GM11168 (cell line): ENCODE data around the gene PARM1.

ENCODE experiments used
- in situ Hi-C: fragments of 300-500 bp; cut with MboI; formaldehyde crosslinking; loops from one replicate; pipeline ENCODE4 v1.12.0; 2022; ENCODE audit warnings: low sequenced_read_pairs; ENCODE audit not compliant: unreplicated experiment

Gene PARM1

GRCh38 chr4:74932832-74933561 is at the start of gene PARM1:
TSS of gene PARM1 (plus strand) at chr4:74933116. CDS start at chr4:74933328, 212 bp downstream.
- in situ Hi-C loops, result loop anchor here (25.0 kb wide), 1 partner anchor 179 kb away; no protein-coding TSS in a partner anchor

- in situ Hi-C loops, result no loop called here
These were observed 48.6 kb upstream of the PARM1 start for GRCh38 chr4:74884266-74884665.

GRCh38 chr4:74886484-74886883 is 46.4 kb upstream of the PARM1 start:
- in situ Hi-C loops, result no loop called here

GRCh38 chr4:74890341-74890740 is 42.6 kb upstream of the PARM1 start:
- in situ Hi-C loops, result no loop called here

- in situ Hi-C loops, result no loop called here
These were observed 41.9 kb upstream of the PARM1 start for GRCh38 chr4:74891037-74891436.

- in situ Hi-C loops, result no loop called here
These were observed 39.7 kb upstream of the PARM1 start for GRCh38 chr4:74893171-74893570.

- in situ Hi-C loops, result no loop called here
These were observed 36.3 kb upstream of the PARM1 start for GRCh38 chr4:74896595-74896994.

- in situ Hi-C loops, result no loop called here
These were observed 35.5 kb upstream of the PARM1 start for GRCh38 chr4:74897386-74897785.

- in situ Hi-C loops, result no loop called here
These were observed 32.1 kb upstream of the PARM1 start for GRCh38 chr4:74900862-74901261.

GRCh38 chr4:74904509-74905065 is 28.3 kb upstream of the PARM1 start:
- in situ Hi-C loops, result no loop called here

- in situ Hi-C loops, result no loop called here
These were observed 26.1 kb upstream of the PARM1 start for GRCh38 chr4:74906771-74907170.

GRCh38 chr4:74919783-74920182 is 13.1 kb upstream of the PARM1 start:
- in situ Hi-C loops, result no loop called here

- in situ Hi-C loops, result no loop called here
These were observed 12.2 kb upstream of the PARM1 start for GRCh38 chr4:74920704-74921103.

- in situ Hi-C loops, result no loop called here
These were observed 11.4 kb upstream of the PARM1 start for GRCh38 chr4:74921490-74921889.

- in situ Hi-C loops, result loop anchor here (25.0 kb wide), 1 partner anchor 186 kb away; no protein-coding TSS in a partner anchor
These were observed 6.9 kb upstream of the PARM1 start for GRCh38 chr4:74926007-74926406.

GRCh38 chr4:74930162-74930561 is 2.8 kb upstream of the PARM1 start:
- in situ Hi-C loops, result loop anchor here (25.0 kb wide), 1 partner anchor 182 kb away; no protein-coding TSS in a partner anchor

- in situ Hi-C loops, result loop anchor here (25.0 kb wide), 1 partner anchor 181 kb away; no protein-coding TSS in a partner anchor
These were observed 1.5 kb upstream of the PARM1 start for GRCh38 chr4:74931376-74931775.

- in situ Hi-C loops, result loop anchor here (25.0 kb wide), 1 partner anchor 180 kb away; no protein-coding TSS in a partner anchor
These were observed 906 bp upstream of the PARM1 start for GRCh38 chr4:74932010-74932409.

GRCh38 chr4:74933562-74934015 is 673 bp downstream of the PARM1 start:
- in situ Hi-C loops, result loop anchor here (25.0 kb wide), 1 partner anchor 179 kb away; no protein-coding TSS in a partner anchor

GRCh38 chr4:74934016-74934831 is 1.3 kb downstream of the PARM1 start:
- in situ Hi-C loops, result loop anchor here (25.0 kb wide), 1 partner anchor 178 kb away; no protein-coding TSS in a partner anchor
